Limb (tissue), 2 donors: ENCODE data around the gene LAPTM4A.
"Not testable (repeated sequence)": the region's sequence is repeated elsewhere in the genome, so short reads cannot be mapped to it uniquely, and the experiment has no call there.

ENCODE experiments used
- DNase-seq, 2 donors: peaks; one replicate each; pipeline ENCODE4 v3.0.0-alpha.2; 2016; ENCODE audit errors: extremely low spot score in 2 of 2

LAPTM4A gene

DNA sequence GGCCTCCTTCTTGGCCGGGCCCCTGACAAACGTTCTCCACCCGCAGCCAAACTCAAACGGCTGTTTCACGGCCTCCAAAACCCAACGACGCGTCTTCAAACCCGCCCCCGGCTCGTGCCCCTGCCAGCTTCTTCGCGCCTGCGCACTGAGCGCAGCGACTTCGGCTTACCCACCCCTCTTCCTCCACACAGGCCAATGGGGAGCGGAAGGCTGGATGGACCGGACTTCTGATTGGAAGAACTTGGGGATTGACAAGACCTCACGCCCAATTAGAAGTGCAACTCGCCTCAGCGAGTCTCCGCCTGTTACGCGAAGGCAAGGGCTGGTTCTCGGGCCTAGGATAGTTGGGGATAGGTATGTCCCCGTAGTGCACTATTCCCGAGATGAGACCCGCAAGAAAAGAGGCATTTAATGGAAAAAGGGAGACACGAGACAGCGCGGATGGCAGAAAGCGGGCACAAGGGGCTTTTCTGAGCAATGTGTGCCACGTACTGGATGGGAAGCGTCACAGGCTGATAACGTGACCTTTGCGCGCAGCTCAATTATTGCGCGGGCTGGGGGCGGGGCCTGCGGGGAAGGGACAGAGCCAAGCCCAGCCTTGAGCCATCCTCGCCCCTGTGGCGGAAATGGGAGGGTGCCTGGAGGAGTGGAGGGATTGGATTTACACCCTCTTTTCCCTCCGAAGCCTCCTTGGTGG lies at the start of gene LAPTM4A:
Gene LAPTM4A (minus strand): TSS at position 97 of the 697 bp plus-strand sequence. CDS start 108 bp downstream, outside the sequence.
- DNase-seq = peak; percentile 98

DNA sequence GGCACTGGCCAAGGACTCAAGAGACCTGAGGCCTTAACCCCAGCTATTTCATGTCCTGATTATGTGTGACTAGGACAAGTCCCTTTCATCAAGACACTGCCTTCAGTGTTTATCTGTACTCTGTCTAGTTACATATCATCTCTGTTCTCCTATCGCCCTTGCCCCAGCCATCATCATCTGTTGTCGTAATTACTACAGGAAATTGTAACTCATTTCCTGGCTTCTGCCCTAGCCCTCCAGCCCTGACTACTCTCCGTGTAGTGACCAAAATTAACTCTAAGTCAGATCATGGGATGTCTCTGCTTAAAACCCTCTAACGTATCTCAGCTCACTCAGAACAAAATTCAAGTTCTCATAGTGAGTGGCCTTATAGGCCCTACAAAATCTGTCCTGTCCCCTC lies 49.3 kb upstream of the LAPTM4A start:
- no peak for DNase-seq

DNA sequence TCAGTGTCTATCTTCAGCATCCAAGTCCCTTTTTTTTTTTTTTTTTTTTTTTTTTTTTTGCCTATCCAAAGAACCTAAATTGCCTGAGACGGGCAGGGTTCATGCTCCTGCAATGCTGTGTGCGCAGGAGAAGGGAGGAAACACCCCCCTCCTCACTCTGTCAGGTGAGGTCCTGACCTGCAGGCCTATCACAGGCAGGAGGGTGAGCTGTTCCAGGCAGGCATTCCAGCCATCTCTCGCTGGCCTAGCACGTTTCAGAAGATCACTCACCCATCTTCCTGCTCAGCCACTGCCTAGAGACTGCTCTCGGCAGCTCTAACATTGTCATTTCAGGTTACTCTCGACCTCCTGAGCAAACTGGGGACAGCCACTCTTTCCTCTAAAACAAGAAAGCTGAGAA lies 48.4 kb upstream of the LAPTM4A start:
- no peak for DNase-seq

DNA sequence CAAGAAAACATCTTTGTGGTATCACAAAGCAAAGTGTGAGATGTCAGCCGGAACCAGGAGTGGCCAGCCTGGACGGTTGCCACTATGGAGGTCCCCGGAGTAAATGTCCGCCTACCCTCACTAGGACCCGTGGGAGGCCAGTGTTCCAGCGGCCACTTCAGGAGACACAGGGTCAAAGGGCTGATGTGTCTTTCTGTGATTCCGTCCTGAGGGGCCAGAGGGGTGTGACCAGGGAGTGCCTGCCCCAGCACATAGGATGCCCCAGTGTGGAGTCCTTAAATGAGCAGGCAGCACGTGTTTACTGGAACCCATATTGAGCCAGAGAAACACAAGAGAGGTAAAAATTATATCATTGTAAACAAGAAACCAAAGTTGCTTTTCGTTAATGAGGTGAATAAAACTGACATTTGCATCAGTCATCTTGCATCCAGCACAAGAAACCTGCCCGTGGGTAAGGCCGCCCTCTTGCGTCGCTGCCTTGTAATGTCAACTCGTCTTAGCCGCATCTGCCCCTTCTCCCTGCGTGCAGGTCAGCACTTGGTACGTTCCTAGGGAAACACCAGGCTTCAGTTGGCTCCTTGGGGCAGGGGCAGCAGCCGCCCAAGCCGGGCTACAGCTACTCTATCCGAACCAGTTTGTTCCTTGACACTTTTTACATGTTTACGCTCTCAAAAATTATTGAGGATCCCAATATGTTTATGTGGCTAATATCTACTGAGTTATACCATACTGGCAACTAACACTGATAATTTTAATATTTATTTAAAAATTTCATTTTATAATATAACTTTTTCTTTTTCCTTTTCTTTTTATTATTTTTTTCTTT lies 46.7 kb upstream of the LAPTM4A start:
- peak; percentile 84 to 89 for DNase-seq

DNA sequence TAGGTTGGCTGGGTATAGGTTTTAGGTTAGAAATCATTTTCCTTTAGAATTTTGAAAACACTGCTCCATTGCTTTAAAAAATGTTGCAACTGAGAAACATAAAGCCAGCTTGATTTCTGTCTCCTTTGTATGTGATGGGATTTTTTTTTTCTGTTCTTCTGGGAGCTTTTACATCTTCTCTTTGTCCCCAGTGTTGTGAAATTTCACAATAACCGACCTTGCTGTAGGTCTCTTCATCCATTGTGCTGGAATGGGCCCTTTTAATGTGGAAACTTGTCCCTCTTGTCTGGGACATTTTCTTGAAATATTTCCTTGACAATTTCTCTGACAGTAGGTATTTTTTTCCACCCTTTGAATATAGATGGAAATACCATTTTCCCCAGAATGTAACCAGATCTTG lies 44.0 kb upstream of the LAPTM4A start:
- DNase-seq = no peak

DNA sequence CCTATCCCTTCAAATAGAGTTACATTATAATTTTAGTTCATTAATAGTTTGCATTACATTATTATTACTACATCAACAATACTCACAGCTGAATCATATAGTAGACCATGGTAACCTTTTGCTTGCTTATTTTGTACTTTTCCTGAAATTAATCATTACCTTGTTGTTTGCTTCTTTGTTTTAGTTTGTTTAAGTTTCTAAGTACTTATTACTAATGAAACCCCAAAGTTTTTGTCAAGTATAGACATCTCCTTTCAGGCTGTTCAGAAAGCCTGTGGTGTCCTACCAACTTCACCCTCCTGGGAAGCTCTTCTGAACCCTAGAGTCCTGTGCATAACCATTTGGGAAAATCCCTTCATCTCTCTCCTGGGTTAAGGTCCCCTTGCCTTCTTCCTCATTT lies 43.5 kb upstream of the LAPTM4A start:
- DNase-seq = no peak

DNA sequence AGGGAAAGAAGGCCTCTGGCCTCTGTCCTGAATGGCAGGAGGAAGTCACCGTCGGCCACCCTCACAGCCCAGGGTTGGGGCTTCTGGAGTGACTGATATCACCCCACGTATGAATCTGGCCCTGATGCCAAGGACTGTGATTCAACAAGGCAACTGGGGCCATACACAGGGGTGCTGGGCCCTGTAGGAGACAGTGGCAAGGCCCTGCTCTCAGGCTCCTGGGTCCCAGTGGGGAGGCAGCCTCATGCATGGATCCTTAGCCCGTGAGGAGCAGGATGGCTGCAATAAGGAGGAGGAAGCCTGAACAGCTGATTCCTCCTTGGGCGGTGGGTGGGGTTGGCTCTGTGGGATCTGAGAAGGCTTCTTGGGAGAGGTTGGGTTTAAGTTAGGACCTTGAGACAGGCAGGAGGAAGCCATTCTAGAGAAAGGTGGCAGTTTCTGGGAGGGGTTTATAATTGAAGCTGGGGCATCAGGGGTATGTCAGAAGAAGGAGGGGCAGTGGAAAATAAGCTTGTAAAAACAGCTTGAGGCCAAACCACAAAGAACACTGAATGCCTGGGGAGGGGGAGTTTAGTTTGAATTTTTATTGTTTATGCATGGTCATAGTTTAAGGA lies 42.8 kb upstream of the LAPTM4A start:
- DNase-seq = no peak

DNA sequence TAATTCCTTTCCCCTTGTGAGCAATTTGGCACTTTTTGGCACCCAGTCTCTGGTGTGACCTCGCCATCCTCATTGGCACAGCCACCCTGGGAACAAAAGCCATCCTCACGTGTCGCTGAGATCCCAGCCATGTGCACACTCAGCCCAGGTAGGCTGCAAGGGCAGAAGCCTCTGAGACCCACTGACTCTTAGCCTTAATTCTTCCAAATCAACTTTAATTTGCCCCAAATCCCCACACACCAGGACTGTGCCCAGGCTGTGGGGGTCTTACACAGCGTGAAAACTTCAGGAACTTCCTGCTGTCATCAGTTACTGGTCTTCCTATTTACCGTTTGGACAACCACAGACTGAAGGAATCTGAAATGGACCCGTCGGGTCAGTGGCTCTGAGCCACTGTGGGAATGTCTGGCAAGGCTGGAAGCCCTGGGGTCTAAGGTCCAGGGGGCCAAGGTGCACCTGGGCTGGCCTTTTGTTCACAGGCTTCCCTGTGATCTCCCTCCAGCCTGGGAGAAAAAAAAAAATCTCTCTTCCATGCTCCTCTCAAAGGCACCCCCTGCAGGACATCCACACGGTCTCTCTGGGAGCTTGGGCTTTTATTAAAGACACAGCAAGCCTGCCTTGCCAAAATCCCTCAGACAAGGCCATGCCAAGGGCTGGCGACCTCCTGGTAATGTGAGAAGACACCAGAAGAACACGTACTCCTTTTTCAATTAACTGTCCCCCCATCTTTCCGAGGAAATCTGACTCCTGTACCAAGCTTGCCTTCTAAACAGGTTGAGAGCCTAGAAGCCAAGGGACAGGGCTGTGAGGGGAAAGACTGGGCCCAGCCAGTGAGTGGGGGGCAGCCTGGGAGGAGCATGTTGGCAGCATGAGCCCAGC lies 42.1 kb upstream of the LAPTM4A start:
- peak; percentile 54 to 71 for DNase-seq

DNA sequence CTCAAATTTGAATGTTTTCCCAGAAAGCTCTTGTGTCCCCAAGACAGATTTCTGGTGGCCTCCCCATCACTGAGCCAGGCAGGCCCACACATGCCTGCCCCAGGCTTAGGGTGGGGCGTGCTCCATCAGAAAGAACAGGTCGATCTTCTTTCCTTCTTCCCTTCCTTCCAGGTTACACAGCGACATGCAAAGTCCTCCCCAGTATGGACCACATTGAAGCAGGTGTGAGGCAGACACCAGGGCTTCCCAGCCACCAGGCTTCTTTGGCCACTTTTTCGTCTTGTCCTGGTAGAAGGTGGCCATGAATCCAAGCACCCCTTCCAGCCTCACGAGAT lies 41.4 kb upstream of the LAPTM4A start:
- DNase-seq = no peak

DNA sequence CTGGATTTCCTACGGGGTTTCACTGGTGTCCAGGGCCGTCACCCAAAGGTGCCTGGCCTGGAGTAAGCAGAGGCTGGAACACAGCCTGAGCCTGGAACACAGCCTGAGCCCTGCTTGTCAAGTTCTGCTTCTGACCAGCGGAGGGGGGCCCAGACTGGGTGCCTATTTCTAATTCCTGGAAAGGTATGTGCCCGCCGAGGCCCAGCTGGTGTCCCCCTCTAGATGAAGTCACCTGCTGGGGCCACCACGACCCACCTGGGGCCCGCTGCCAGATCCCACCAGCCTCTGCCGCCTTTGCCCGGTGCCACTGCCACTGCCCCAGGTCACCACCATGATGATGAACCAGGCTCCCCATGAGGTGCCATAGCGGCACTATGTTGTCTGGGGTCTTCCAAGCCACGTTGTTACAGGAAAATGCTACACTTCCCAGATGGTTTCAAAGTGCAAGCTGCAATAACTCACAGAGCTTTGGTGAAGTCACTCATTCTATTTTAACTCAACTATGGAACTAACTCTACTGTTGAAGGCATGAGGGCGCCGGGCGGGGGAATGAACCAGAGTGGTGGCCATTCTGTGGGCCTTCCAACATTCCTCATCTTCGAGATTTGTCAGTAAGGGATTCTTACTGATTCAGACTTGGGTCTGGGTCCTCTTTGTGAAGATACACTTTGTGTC lies 40.9 kb upstream of the LAPTM4A start:
- no peak for DNase-seq

DNA sequence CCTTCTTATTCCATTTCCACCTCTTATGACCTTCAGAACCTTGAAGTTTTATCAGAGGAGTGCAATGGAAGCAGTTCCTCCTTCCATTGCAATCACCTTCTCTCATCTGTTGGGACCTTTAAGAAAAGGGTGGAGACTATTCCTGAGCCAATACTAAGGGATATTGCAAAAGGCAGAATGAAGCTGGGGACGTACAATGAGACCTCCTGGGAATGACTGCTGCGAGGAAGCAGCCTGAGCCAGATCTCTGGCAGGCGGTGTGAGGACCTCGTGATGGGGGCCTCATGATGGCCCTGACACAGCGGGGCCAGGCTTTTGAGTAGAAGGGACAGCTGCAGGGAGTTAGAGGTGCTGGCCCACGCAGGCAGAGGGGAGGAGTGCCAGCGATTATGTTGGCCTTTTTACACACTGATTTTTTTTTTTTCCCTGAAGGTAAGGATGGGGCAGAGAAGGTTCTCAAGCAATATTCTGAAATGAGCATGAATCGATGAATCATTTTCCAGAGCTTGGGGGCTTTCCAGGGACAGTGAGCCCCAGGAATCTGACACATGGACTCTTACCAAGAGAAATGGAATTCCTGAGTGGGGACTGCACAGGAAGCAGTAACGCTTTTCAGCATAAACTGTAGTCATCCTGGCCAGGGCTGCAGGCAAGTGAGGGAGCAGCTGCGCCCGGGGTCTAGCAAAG lies 40.0 kb upstream of the LAPTM4A start:
- DNase-seq = peak; percentile 57 to 84

DNA sequence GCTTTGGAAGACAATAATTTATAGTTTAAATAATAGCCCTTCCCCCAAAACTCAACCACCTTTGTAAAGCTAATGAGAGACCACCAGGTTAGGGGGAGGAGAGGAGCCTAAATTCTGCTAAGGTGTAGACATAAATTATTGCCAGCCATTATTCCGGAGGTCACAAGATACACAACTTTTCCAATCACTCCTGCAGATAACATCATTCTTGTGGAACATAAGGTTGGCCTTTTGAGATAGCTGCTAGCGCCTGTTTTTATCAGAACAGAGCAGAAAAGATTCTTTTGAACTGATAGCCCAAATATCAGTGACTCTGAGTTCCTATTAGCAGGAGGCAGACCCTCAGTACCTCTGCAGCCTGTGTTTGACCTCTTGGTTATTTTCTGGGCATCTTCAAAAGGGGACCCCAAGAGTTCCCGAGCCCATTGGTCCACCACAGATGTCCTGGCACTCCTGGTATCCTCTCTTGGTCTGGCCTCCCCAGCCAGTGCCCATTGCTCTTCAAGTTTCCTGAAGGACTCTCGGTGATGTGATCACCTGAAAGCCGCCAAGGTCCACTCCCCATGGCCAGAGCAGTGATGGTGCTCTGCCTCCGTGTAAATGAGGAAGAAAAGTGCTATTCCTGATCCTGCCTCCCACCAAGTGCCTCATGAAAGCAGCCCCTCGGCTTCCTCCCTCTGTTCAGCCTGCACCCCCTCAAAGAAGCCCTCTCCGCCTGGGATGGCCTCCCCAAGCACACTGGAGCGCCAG lies 38.5 kb upstream of the LAPTM4A start:
- no peak for DNase-seq

DNA sequence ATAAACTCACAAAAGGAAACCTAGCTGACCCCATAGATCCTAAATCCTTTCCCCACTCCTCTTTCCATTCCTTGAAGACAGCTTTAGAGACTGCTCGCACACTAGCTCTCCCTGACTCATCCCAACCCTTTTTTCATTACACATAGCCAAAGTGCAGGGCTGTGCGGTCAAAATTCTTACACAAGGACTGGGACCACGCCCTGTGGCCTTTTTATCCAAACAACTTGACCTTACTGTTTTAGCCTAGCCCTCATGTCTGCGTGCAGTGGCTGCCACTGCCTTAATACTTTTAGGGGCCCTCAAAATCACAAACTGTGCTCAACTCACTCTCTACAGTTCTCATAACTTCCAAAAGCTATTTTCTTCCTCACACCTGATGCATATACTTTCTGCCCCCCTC lies 34.5 kb upstream of the LAPTM4A start:
- DNase-seq = not testable (repeated sequence)

DNA sequence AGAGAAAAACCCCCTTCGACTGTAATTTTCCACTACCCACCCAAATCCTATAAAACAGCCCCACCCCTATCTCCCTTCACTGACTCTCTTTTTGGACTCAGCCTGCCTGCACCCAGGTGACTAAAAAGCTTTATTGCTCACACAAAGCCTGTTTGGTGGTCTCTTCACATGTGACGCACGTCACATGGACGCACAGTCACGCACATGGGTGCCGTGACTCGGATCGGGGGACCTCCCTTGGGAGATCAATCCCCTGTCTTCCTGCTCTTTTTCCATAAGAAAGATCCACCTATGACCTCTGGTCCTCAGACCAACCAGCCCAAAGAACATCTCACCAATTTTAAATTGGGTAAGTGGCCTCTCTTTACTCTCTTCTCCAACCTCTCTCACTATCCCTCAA lies 31.4 kb upstream of the LAPTM4A start:
- not testable (repeated sequence) for DNase-seq

DNA sequence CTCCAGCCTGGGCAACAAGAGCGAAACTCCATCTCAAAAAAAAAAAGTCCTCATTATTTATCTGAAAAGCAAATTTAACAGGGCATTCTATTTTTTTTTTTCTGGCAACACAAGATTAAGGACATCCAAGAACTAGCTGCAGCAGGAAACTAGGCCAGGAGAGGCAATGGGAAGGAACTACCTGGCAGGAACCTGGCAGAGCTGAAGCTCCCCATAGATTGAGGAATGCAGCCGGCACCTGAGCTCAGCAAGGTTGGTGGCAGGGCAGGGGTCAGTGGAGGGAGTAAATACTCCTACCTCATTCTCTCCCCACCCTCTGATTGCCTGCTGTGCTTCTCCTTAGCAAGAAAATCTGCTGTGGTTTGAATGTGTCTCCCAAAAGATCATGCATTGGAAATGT lies 30.4 kb upstream of the LAPTM4A start:
- no peak for DNase-seq

DNA sequence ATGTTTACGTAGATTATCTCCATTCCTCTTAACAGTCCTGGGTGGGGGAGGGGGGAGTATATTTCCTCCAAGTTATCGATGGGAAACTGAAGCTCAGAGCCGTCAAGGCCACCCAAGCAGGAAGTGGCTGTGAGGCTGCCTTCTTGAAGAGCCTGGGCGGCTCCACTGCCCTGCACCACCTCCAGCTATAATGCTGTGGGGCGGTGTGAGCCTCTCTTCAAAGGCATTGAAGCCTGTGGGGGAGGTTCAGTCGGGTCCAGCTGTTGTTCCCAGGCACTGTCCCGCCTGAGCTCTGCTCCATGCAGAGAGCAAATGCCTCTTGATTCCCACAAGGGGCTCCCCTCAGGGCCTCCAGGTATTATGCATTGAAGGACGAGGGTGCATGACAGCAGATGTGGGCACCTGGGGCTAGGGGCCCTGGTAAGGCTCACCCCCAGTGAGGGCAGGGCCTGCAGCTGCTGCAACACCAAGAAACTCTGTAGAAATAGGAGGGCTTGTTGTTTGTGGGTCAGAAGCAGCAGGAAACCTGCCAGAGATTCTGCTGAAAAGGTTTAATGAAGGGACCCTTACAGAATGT lies 29.5 kb upstream of the LAPTM4A start:
- no peak for DNase-seq

DNA sequence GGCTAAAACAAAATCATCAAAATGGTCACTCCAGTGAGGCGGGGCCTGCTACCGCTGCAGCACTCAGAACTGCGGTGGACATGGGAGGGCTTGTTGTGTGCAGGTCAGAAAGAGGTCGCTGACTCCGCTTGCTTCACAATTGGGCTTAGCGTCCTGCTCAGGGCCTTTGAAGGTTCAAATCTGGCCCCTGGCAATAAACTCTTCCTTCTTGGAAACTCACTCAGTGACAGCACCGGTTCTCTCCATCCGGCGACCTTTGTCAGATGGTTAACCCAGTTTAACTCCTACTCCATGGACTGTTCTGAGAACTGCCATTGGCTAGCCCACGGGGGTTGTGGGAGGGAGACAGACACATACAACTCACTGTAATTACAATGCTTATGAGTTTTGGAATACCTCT lies 29.0 kb upstream of the LAPTM4A start:
- DNase-seq = no peak

DNA sequence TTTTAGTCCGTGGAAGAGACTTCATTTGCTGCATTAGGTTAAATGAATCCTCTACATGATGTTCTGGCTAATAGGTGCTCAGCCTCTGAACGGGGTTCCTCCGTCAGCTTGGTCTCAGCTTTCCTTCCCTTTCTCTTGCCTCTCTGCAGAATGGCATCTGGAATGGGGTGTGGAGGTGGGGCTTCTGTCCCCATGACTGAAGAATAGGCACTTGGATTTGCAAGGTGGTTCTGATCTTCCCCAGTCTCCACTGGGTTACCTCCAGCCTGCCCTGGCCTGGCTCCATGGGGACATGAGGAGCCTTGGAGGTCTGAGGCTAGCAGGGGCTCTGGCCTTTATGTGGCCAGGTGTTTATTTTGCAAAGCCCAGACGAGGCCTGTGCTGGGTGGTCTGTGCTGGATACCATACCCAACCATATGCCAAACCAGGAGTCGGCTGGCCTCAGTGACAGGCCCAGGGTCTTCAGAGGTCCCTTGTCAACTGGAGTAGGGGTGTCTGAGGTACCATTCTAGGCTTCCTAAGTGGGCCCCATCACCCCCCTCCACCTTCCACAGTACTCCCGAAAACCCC lies 28.2 kb upstream of the LAPTM4A start:
- DNase-seq = no peak

DNA sequence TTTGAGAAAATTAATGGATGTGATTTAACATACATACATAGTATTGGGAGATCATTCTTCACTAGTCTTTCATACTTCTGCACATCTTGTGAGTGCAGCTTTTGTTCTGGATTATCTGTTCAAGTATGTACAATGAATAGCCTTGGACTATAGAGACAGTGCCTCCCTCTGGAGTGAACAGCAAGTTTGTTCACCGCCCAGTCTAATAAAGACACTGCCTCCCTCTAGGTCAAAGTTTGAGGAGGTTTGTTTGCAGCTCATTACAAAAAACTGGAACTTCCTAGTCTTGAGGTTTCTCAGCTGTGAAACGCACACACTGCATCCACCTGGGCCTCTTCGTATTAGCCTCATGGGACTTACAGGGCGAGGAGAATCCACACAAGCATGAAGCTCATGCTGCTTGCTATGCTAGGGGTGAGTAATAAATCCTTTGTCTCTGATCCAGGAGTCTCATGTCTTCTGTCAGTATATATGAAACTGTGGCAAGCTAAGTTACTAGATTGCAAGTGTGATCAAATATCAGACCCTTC lies 26.0 kb upstream of the LAPTM4A start:
- no peak for DNase-seq
